KOPT-K1 (cell line): ENCODE results near the gene SLC9A6.
"Not testable (repeated sequence)": the region's sequence is repeated elsewhere in the genome, so short reads cannot be mapped to it uniquely, and the experiment has no call there.

Experiments used
- H3K27ac ChIP-seq: fragments of 200-600 bp; sonication (generic); 2 replicates; pipeline ENCODE4 v1.5.1; 2016; ENCODE audit warnings: antibody characterized with exemption, mild to moderate bottlenecking, low read depth, low read length; ENCODE audit not compliant: poor library complexity, severe bottlenecking
- H3K36me3 ChIP-seq: fragments of 200-600 bp; sonication (generic); 2 replicates; pipeline ENCODE4 v1.5.1; 2017; ENCODE audit warnings: antibody characterized with exemption, mild to moderate bottlenecking, low read length, moderate library complexity; ENCODE audit not compliant: insufficient read depth
- H3K9me3 ChIP-seq: fragments of 200-600 bp; sonication (generic); 2 replicates; pipeline ENCODE4 v1.5.1; 2017; ENCODE audit warnings: antibody characterized with exemption, low read length, mild to moderate bottlenecking; ENCODE audit not compliant: insufficient read depth, poor library complexity, severe bottlenecking

Gene SLC9A6

DNA sequence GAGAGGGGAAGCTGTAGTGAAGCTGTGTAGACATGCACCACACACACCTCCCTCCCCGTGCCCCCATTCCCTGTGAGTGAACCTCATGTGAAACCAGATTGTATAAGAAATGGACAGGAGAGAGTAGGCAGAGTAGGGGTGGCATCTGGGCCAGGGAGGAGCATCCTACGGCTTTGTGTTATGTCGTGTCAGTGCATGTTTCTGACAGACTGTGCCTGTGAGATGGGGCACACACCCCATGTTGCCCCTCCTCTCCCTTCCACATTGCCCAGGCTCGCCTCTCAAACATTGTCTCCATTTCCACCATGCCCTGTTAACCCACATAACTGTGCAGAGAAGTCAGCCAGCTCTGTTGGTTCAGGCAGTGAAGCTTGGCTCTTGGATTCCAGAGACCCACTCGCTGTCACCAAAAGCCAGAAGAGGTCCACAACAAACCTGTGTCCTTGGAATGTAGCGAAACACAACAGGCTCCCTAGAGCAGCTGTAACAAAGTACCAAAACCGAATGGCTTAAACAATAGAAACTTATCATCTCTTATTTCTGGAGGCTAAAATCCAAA is 56.1 kb downstream of the SLC9A6 start:
- peaks cover 12% of the 10 kb centered on the region for H3K36me3 ChIP-seq
- no peak overlapping the region for H3K27ac ChIP-seq
- H3K9me3 ChIP-seq = no peaks in the 10 kb centered on the region

DNA sequence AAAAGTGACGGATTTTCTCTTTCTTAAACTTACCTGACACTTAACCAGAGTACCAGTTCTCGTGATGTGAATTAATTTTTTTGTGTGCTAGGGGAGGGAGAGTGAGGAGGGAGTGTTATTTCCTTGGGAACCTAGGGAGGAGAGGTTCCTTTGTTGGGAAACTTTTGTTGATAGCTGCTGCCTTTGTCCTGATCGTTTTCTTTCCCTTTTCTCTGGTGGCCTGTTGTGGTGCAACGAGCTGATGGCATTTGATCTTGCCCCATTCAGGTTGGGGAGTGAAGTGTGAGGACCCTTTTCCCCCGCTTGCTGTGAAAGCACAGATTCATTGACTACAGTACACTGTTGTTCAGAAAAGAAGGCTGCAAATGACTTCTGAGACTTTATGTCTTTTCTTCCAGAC is 59.8 kb downstream of the SLC9A6 start:
- no peaks in the 10 kb centered on the region for H3K9me3 ChIP-seq
- H3K36me3 ChIP-seq = peaks cover 10% of the 10 kb centered on the region
- H3K27ac ChIP-seq = no peak overlapping the region

DNA sequence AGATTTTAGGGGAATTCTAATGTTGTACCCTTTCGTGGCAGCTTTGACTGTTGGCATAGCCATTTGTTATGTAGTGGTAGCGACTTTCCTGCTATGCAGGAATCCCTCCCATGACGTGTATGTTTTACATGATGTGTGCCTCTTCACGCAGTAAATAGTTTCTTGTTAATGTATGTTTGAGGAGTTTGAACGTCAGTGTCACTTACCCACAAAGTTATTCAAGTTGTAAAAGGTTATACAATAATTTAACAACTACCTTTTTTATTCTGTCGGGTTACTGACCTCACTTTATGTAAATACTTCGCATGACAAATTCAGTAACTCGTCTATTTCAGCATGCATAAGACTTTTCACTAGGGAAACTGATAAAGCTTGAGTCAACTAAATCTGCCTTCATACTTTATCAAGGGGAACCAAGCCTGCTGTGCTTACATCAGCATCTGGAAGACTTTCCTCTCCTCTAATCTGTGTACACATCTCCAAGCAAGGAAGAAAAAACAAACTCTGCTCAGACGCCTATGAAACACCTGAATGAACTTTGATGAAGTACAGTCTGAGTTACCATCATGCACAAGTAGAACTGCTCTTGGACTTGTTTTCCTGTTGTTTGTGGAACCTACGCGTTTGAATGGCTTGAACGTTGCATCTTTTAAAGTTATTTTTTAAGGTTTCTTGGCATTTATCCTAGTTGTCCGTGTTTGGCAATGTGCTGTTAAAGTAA is 61.2 kb downstream of the SLC9A6 start:
- Histone ChIP-seq H3K9me3 (no peaks in the 10 kb centered on the region), H3K36me3 (peaks cover 3% of the 10 kb centered on the region; the same call in 1 of the 2 replicates), H3K27ac (no peak overlapping the region)

DNA sequence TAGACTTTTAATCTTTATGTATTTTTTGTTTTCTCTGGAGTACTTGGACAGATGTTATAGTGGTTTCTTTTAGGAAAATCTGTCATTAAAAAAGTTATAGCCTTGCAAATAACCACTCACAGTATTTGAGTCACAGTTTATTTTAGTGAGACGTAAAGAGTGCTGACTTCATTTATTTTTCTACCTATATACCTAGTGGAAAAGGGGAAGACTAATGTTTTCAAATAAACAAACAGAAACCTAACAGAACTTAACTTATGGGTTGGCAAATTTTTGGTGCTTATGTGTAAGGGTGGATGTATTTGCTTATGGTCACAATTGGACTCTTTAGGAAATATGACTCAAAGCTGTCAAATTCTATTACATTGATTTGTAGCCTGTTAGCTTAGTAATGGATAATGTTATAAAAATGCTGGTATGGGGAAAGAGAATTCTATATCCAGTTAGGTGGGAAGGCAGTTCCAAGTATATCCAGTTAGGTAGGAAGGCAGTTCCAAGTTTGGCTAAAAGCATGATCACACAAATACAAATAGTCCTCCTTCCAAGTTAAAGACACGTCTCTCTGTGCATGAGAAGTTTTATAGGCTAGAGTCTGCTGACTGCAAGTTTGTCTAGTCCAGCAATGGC is 61.9 kb downstream of the SLC9A6 start:
- Histone ChIP-seq H3K27ac (no peak overlapping the region), H3K36me3 (no peaks in the 10 kb centered on the region), H3K9me3 (no peaks in the 10 kb centered on the region)

DNA sequence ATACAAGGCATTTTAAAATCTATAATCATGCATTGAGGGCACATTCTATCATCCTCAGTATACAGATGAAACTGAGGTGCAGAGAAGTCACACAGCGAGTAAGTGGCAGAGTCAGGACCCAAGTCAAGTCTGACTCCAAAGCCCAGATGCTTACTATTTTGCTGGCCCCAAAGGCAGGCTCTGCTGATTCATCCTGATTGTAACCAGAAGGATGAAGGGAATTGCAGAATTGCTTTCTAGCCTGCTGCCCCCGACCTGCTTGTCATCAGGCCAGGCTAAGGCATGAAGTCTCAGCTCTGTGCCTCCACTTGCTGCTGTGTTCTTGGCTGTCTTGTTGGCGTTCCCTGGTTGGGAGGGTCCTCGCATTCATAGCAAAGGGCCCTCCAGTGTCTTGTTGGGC is 62.7 kb downstream of the SLC9A6 start:
- H3K27ac ChIP-seq = no peak overlapping the region
- H3K36me3 ChIP-seq = no peaks in the 10 kb centered on the region
- H3K9me3 ChIP-seq = no peaks in the 10 kb centered on the region

DNA sequence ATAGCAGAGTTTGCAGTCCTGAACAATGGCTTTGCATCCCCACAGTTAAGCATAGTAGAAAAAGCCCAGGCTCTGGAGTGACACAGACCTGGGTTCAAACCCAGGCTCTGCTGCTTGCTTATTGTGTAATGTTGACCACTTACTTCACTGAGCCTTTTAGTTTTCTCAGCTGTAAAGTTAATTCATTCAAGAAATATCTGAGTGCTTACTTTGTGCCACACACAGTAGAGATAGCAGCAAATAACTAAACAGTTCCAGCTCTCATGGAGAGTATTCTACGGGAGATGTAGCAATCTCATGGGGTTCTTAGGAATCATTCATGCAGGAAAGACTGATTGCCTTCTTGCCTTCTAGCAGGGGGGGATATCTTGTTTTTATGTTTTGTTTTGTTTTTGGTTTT is 63.2 kb downstream of the SLC9A6 start:
- Histone ChIP-seq H3K9me3 (no peaks in the 10 kb centered on the region), H3K36me3 (no peaks in the 10 kb centered on the region), H3K27ac (no peak overlapping the region)

DNA sequence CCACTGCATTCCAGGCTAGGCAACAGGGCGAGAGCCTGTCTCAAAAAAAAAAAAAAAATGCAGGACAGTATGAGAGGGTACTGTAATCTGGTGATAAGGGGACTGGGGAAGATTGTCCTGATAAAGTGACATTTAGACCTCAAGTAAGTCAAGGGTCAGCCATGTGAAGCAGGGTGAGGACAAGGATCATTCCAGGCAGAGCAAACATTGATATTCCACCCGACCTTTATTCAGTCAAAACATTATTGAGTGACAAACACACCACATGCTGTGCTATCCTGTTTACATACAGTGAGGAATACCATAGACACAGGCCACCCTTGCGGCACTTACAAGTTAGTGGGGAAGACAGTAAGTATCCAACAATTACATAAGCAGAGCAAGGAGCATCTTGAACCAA is 64.4 kb downstream of the SLC9A6 start:
- Histone ChIP-seq H3K36me3 (no peaks in the 10 kb centered on the region), H3K9me3 (no peaks in the 10 kb centered on the region), H3K27ac (no peak overlapping the region)

DNA sequence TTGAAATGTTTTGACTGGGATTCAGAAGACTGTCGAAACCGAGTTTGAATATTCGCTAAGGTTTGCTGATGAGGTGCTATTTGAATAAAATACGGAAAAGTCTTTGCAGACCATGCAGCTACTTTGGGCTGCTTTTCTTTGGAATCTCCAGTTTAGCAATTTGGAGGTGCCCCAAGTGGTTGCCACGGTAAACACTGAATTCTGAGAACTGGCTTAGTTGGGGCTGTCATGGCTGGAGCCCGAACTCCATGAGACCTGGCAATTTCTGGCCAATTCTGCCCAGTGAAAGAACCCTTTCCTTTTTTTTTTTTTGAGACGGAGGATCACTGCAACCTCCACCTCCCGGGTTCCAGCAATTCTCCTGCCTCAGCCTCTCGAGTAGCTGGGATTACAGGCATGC is 65.6 kb downstream of the SLC9A6 start:
- not testable (repeated sequence) for H3K27ac ChIP-seq, H3K9me3 ChIP-seq, H3K36me3 ChIP-seq

DNA sequence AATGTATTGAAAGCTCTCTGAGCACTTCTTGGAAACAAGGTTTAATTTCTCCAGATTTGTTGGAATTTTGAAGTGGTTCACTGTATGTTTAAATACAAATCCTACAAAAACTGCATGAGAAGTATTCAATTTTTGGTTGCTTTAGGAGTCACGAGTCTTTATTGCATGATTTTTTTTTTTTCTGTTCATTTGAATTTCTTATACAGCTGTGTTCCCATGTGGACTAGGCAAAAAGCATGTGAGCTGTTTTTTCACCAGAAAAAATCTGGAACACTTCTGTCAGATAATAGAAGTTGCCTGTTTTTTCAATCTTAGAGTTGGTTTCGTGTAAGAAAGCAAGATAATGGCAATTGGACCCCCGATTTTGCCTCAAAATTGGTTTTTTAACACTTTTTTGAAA is 66.4 kb downstream of the SLC9A6 start:
- Histone ChIP-seq H3K9me3 (no peaks in the 10 kb centered on the region), H3K36me3 (no peaks in the 10 kb centered on the region), H3K27ac (no peak overlapping the region)

DNA sequence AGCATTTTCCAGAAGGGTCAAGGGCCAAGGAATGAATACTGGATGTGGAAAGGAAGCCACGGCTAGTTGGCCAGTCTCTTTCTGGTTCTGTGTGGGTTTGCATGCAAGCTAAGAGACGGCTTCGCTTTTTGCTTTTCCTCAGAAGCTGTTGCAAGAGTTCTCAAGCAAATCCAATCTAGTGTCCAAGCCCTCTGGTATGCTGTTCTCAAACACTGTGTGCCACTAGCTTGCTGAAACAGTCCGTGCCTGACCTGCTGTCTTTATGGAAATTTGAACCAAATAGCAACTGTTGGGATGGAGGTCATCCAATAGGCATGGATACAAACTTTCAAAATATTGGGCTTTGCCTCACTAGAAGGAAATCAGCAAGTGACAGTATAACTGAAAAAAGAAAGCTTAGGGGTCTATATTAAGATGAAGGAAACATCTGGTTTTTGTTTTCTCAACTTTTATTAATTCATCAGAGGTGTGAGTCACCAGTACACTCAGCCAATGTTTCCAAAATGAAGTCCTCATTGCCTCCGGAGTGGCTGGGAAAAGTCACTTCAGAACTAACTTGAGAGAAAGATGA is 70.5 kb downstream of the SLC9A6 start:
- Histone ChIP-seq H3K9me3 (no peaks in the 10 kb centered on the region), H3K36me3 (no peaks in the 10 kb centered on the region), H3K27ac (no peak overlapping the region)

DNA sequence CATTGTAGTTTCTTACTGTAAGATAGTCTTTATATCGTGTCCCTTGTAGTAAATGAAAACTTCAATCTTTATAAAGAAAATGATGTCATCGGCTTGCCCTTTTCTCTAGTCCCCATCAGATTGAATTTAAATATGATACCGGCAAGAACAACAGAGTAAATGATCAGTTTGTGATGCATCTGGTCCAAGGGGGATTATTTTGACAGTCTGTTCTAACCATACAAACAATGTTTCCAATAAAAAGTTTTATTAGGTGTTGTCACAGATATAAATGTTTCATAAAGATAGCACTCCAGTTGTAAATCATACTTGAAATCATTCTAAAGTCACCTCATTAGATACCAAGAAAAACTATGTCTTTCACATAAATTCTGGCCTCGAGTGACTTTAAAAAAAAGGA is 72.3 kb downstream of the SLC9A6 start:
- H3K36me3 ChIP-seq = no peaks in the 10 kb centered on the region
- H3K27ac ChIP-seq = no peak overlapping the region
- no peaks in the 10 kb centered on the region for H3K9me3 ChIP-seq

DNA sequence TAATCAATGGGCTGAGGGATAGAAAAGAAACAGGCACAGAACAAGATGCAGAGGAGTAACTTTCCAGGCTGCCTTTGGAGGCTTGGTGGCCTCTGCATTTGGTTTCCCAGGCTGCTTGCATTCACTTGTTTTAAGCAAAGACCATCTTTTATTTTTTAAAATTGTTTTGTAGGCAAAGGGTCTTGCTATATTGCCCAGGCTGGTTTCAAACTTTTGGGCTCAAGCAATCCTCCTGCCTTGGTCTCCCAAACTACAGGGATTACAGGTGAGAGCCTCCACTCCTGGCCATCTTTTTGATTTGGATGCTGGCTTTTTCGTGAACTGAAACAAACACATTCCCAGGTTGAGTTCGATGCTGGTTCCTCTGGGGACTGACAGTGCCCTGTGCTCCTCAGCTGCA is 74.1 kb downstream of the SLC9A6 start:
- no peaks in the 10 kb centered on the region for H3K36me3 ChIP-seq
- no peaks in the 10 kb centered on the region for H3K9me3 ChIP-seq

DNA sequence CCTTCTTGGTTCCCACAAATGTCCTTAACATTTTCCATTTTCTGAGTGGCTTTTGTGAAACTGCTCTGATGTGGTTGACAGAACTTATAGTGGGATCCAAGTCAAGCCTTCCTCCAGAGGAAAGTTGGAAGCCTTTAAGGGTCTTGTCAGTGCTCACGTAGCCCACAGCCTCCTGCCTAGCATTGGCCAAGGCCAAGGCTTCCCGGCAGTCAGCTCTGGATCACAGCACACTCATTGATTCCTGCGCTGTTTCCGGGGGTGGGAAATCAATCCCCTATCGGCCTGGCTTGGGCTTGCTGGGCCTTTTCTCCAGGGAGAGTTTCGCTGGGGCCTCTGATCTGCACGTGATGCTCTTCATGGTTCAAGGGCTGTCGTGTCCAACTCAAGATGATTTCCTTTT is 76.1 kb downstream of the SLC9A6 start:
- H3K27ac ChIP-seq = no peak overlapping the region
- no peaks in the 10 kb centered on the region for H3K9me3 ChIP-seq
- no peaks in the 10 kb centered on the region for H3K36me3 ChIP-seq

More for the DNA sequence above, 74.1 kb downstream of the SLC9A6 start:
- H3K27ac ChIP-seq = no peak overlapping the region

DNA sequence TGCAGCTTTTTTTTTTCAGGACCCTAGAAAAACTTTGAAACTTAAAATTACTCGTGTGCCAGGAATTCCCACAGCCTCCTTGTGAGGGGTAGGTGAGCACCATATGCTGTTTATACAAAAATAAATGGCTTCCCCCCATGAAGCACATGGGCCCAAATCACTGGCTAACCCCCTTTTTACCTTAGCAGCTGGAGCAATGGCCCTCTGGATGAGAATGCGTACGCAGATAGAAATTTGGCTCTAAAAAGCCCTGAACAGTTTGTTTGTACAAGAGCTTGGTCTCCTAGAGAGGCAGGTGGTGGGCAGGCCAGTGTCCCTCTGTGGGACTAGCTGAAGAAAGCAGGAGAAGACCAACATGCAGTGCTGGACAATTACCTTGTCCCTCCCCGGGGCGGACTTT is 76.5 kb downstream of the SLC9A6 start:
- no peaks in the 10 kb centered on the region for H3K9me3 ChIP-seq
- H3K36me3 ChIP-seq = no peaks in the 10 kb centered on the region
- no peak overlapping the region for H3K27ac ChIP-seq

DNA sequence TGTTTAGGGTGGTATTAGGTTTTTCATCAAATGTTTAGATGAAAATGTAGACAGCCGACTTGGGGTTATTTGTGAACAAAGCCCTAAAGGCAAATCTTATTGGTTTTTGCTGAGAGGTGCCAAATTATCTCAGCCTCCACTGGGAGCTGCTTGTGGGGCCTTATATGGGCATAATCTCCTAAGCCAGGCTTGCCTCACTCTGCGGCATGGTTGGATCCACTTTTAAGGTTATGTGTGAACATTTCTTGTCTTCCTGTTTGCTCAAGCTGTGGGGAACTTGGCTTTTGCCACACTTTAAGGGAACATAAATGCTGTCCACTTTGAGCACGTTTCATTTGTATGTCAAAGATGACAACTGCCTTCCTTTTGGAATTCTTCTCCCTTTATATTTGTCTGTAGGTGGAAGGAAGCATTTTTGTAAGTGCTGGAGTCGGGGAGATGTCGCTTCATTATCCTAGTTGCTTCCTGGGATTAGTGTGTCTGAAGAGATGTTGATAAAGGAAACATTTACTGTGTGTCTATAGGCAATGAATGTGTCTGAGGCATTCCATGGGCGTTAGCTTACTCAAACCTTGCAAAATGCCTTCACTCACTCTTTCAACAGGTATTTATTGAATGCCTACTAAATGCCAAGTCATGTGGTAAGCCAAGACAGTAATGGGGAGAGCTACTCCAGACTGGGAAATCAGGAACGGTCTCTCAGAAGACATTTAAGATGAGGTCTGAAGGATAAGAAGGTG is 78.3 kb downstream of the SLC9A6 start:
- H3K27ac ChIP-seq = no peak overlapping the region
- no peaks in the 10 kb centered on the region for H3K9me3 ChIP-seq
- H3K36me3 ChIP-seq = no peaks in the 10 kb centered on the region
